Ecto neural progenitor cell (in vitro differentiated cells): ENCODE data around the gene CAAP1.
A peak's percentile ranks its signal among the peaks of the same experiment; 100 is the strongest.
"Not testable (repeated sequence)": the region's sequence is repeated elsewhere in the genome, so short reads cannot be mapped to it uniquely, and the experiment has no call there.

Experiments
- DNase-seq: peaks from one replicate; pipeline ENCODE4 v3.0.0-alpha.2; 2018; ENCODE audit warnings: low spot score

The CAAP1 gene

DNA sequence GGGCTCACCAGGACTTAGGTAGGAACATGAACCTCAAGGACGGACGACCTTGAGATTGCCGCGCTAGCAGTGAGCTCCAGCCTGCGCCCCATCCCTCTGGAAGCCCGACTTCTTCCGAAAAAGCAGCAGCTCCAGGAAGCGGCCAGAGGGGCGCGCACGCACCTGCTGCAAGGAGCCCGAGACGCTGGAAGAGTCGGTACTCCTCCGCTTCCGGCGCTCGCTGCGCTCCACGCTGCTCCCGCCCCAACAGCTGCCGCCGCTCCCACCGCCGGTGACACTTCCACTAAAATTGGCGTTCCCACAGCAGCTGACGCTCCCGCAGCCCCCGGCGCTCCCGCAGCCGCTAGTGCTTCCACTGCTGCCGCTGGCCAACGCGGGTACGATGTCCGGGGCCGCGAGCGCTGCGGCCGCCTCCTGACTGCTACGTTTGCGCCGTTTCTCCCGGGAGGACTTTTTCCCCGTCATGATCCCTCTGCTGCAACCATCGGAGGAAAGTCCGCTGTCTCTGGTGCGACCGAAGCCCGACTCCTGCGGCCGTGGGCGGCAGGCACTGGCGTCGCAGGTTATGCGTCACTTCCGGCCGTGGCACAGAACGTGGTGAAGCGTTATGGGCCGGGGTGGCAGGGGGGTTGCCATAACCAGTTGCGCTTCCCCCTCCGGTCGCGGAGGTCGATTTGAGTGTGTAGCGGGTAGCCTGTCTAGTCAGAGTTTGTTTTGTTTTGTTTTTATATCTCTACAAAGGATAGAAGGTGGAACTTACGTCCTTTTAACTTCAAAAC lies at the start of gene CAAP1:
CAAP1 (minus strand) TSS at position 552 of the 779 bp plus-strand sequence; CDS start at position 465, 87 bp downstream.
- peak; percentile 93 for DNase-seq

DNA sequence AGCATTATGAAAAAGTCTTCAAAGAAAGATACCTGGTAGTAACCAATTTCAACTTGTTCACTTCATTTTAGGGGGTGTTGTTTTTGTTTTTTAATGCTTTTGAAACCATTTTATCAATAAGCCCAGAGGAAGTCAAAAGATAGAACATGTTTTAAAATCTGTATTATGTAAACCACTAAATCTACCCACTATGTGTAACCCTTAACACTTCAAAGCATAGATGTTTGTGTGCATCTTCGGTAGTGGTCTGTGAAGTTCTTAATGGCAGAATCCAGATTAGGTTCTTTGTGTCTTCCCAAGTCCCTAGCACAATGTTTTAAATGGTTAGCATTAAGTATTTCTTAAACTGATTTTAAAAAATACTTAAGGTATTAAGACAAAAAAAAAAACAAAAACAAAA lies 48.2 kb upstream of the CAAP1 start:
- DNase-seq, result no peak

DNA sequence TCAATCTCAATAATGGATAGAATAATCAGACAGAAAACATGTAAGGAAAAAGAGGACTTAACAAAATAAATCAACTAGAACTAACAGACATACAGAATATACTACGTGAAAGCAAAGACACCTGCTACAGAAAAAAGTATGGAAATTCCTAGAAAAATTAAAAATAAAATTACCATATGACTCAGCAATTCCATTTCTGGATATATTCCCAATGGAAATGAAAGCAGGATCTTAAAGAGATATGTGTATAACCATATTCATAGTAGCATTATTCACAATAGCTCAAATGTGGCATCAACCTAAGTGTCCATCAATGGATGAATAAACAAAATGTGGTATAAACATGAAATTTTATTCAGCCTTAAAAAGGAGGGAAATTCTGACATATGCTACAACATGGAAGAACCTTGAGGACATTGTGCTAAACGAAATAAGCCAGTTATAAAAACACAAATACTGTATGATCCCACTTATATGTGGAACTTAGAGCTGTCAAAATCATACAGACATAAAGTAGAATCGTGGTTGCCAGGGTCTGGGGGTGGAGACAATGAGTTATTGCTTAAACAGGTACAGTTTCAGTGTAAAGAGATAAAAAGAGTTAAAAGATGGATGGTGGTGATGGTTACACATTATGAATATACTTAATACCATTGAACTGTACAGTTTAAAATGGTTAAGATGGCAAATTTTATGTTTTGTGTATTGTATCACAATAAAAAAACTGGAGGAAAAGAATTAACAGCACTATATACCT lies 47.5 kb upstream of the CAAP1 start:
- no peak for DNase-seq

DNA sequence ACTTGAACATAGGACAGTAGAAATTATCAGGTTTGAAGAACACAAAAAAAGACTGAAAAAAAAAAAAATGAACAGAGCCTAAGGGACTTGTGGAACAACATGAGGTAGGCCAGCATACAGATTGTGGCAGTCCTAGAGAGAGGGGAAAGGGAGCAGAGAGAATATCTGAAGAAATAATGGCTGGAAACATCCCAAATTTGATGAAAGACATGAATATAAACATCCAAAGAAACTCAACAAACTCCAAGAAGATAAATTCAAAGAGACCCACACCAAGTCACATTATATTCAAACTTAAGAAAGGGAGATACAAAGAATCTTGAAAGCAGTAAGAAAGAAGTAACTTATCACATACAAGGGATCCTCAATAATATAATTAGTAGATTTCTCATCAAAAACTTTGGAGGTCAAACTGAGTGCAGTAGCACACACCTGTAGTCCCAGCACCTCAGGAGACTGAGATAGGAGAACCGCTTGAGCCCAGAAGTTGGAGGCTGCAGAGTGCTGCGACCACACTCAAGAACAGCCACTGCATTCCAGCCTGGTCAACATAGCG lies 45.3 kb upstream of the CAAP1 start:
- DNase-seq, result no peak

- DNase-seq, result no peak
Observed at GRCh38 chr9:26935847-26936246, 43.2 kb upstream of the CAAP1 start.

- no peak for DNase-seq
Observed at GRCh38 chr9:26928902-26929495, 36.4 kb upstream of the CAAP1 start.

DNA sequence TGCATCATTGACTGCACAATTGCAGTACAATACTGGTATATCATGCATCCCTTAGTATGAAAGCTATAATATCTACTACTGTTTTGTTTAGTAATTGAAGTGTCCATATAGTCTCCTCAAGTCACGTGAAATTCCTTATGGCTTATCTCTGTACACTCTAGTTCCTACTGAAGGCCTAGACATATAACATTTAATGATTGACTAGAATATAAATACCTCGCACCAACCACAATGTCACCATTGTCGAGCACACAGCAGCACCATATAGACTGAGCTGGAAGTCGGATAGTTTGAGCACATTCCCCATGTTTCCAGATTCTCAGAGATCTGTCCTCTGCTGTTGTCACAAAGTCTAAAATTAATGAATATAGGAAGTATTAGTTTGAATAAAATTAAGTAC lies 33.0 kb upstream of the CAAP1 start:
- no peak for DNase-seq

GRCh38 chr9:26919698-26920097 lies 27.1 kb upstream of the CAAP1 start:
- DNase-seq, result no peak

DNA sequence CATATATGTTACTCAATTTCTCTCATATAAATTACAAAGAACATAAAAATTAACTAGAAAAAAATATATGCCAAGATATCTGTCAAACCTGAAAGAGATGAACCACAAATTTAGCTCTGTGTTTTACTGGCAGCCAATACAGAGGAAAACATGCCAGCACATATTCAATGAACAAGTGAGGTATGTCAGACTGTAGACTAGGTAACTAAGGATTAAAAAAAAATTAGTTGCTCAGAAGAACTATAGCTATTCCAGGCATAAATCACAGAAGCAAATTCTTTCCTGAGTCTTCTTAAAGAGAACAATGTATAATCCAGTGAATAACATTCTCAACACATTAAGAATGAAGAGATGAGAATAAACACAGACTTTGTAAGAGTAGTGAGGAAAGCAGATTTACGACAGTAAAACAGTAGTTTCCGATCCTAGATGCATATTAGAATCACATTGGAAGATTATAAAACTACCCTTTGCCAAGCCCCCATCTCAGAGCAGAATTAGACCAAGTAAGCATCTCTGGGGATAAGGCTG lies 20.6 kb upstream of the CAAP1 start:
- DNase-seq, result no peak

DNA sequence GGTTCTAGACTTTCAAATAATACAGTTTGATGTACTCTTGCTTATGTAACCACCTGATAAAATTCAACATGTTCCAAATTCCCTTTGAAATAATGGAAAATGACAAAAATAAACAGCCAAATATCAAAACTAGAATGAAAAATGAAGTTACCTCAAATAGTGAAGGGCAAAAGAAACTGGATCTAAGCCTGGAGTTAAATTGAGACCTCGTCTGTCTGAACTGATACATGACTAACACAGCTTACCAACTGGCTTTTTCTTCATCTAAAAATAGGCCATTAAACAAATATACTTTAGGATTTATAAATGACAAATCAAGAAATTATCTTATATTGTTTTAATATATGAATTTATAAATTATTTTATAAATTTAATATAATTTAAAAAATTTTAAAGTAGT lies 12.1 kb upstream of the CAAP1 start:
- no peak for DNase-seq

- DNase-seq, result no peak
Observed at GRCh38 chr9:26904070-26904469, 11.5 kb upstream of the CAAP1 start.

- no peak for DNase-seq
Observed at GRCh38 chr9:26893030-26893676, 551 bp upstream of the CAAP1 start.

DNA sequence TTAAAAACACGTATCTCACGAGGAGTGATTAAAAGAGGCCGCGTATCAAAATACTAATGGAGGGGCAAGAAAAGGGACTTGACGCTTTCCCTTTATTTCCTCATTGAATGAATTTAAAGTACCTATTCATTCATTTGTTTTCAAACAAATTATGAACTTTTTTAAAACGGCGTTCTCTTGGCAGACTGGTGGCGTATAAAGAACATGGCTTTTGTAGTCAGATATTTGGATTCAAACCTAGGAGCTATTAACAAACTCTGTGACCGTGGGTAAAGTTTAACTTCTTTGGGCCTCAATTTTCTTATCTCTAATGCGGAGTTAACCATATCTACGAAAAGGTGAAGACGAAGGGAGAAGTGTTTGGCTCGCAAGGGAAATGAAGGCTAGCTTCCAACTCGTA lies 876 bp downstream of the CAAP1 start:
- DNase-seq, result no peak

DNA sequence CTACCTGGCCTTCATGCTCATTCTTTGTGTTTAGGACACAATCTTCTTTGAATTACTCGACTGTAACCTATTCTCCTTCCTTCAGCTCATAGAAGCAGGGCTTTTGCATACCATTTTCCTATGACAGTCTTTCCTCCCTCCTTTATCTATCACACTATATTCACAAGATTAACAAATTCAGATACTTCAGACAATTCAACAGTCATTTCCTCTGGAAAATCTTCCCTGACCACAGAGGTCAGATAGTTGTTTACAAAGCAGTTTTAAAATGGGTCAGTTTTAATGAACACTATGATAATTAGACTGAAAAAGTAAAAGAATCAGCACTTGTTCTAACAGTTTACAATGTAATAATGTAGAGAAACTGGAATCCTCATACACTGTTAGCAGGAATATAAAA lies 4.3 kb downstream of the CAAP1 start:
- DNase-seq, result no peak

GRCh38 chr9:26882154-26882553 lies 10.4 kb downstream of the CAAP1 start:
- DNase-seq, result no peak

DNA sequence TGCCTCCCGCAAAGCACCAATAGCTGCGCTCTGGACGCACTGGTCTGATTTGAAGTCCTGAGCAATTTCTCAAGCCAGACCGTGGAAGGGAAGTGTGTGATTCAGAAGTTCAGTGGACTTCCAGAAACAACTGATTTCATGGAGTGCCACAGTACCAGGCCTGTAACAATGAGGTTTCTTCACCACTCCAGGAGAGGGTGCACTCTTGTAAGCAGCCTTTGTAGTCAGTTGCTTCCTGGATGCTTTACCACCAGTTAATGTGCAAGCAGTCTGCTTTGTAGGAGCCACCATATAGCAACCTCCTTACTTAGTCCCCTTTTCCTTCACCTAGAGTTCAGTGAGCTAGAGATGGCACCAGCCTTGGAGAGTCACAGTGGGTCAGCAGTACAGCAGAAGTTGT lies 12.3 kb downstream of the CAAP1 start:
- DNase-seq, result no peak

DNA sequence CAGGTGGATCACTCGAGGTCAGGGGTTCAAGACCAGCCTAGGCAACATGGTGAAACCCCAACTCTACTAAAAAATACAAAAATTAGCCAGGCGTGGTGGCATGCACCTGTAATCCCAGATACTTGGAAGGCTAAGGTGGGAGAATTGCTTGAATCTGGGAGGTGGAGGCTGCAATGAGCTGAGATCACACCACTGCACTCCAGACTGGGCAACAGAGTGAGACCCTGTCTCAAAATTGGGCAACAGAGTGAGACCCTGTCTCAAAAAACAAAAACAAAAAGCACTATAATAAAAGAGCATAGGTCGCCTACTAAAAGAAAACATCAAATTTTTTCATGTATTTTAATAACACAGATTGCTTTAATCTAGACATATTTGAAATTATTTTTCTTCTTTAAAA lies 17.4 kb downstream of the CAAP1 start:
- DNase-seq, result not testable (repeated sequence)

DNA sequence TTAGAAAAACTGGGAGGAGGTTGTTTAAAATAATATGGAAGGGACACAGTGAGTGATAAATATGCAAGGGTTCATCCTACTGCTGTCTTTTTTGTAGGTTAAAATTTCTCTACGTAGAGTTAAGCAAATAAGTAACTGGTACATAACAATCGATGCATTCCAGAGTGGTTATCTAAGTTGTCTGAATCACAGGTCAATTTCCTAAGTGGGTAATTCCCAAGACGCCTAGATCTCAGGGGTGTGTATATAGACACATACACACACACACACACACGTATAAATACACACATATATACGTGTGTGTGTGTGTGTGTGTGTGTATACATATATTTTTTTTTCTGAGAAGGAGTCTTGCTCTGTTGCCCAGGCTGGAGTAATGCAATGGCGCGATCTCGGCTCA lies 22.3 kb downstream of the CAAP1 start:
- DNase-seq, result no peak

- no peak for DNase-seq
Observed at GRCh38 chr9:26863074-26863473, 29.5 kb downstream of the CAAP1 start.

- peak; percentile 51 for DNase-seq
Observed at GRCh38 chr9:26856413-26857032, 36.1 kb downstream of the CAAP1 start.

DNA sequence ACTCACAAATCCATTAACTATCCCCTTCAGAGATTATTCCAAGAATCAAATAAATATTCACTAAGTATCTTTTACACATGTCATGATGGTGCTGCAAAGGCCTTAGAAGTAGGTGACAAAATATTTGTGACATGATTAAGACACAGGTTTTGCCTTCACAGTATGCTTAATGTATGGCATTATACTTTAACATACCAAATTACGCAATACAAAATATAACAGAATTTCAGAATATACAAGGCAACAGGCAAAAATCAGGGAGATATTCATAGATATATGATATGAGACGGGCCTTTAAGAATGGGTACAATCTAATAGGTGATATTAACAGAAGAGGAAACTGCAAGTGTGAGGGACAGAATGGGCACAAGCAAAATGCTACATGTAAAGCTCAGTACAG lies 41.6 kb downstream of the CAAP1 start:
- no peak for DNase-seq

- peak; percentile 48 for DNase-seq
Observed at GRCh38 chr9:26833792-26834191, 58.8 kb downstream of the CAAP1 start.
